ENCODE measurements around the gene TALDO1. TPM values are rescaled to one million over a fixed set of nuclear protein-coding genes. Genes with fewer than 3 reads are reported as not detected.

TALDO1 gene
- total RNA-seq, 4 donors from 2014 or later, result 140 to 175 (median 149) TPM

DNA sequence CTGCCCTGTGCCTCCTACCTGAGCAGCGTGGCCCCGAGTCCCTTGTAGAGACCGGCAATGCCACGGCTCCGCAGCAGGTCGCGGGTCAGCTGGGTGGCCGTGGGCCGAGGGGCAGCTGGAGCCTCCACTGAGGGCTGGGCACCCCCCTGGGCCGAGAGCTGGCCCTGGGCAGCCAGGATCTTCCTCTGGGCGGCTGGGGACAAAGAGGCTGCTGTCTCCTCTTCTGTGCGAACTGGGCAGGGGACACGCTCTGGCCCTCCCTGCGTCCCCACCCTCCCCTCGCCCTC lies 45.2 kb downstream of the TALDO1 start:
- no peak overlapping the region for H3K27ac ChIP-seq
- no peak overlapping the region for H3K4me3 ChIP-seq
- peaks cover 5 to 37% (median 27%) of the 10 kb centered on the region in 4 donors for H3K4me1 ChIP-seq
- H3K36me3 ChIP-seq, result peaks cover 0 to 21% (median 0%) of the 10 kb centered on the region in 3 donors
- no peak for DNase-seq
- TF ChIP-seq, protein P1, sequence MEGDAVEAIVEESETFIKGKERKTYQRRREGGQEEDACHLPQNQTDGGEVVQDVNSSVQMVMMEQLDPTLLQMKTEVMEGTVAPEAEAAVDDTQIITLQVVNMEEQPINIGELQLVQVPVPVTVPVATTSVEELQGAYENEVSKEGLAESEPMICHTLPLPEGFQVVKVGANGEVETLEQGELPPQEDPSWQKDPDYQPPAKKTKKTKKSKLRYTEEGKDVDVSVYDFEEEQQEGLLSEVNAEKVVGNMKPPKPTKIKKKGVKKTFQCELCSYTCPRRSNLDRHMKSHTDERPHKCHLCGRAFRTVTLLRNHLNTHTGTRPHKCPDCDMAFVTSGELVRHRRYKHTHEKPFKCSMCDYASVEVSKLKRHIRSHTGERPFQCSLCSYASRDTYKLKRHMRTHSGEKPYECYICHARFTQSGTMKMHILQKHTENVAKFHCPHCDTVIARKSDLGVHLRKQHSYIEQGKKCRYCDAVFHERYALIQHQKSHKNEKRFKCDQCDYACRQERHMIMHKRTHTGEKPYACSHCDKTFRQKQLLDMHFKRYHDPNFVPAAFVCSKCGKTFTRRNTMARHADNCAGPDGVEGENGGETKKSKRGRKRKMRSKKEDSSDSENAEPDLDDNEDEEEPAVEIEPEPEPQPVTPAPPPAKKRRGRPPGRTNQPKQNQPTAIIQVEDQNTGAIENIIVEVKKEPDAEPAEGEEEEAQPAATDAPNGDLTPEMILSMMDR (IDR thresholded peaks at IDR 0.05), result no peak
- TF ChIP-seq POLR2A (IDR thresholded peaks at IDR 0.05), result no peak
- H3K27me3 ChIP-seq, result peaks cover 0 to 8% of the 10 kb centered on the region in 2 donors
- H3K9me3 ChIP-seq, result no peaks in the 10 kb centered on the region

DNA sequence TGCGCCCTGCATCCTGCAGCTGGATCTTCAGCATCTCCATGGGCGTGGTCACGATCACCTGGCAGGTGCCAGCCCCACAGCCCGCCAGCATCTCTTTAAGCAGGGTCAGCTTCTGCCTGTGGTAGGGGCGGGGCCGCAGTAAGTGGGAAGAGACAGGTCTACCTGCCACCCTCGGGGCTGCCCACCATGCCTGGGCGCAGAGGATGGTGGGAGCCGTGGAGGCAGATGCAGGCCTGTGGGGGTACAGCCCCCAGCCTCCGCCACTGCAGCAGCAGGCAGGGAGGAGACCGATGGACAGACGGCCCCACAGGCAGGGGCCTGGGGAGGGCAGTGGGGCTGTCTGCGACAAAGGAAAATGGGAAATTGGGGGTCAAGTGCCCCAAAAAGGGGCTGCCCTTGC lies 45.6 kb downstream of the TALDO1 start:
- Histone ChIP-seq H3K4me1 (peaks cover 5 to 37% (median 27%) of the 10 kb centered on the region in 4 donors), H3K27me3 (peaks cover 0 to 8% of the 10 kb centered on the region in 2 donors), H3K4me3 (no peak overlapping the region), H3K9me3 (no peaks in the 10 kb centered on the region), H3K27ac (no peak overlapping the region), H3K36me3 (peaks cover 0 to 21% (median 0%) of the 10 kb centered on the region in 3 donors)
- TF ChIP-seq POLR2A (IDR thresholded peaks at IDR 0.05), result no peak
- TF ChIP-seq, protein P1 (IDR thresholded peaks at IDR 0.05), result no peak
- no peak for DNase-seq

DNA sequence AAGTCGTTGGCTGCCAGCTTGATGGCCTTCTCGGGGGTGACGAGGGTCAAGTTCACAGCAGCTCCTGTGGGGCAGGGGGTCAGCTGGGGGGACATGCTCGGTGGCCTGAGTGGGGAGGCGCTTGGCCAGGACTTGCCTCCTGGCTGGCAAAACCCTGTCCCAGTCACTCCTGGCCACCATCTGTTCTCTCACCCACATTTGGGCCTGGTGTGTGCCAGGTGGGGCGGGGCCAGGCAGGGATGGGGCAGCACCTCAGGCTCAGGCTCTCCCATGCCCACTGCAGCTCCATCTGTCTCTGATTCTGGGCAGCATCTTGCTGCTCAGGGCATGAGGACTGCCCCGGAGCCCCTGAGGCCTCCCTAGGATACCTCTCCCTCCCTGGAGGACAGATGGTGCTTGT lies 46.3 kb downstream of the TALDO1 start:
- H3K4me3 ChIP-seq, result no peak overlapping the region
- H3K4me1 ChIP-seq, result peaks cover 5 to 41% (median 31%) of the 10 kb centered on the region in 4 donors
- H3K9me3 ChIP-seq, result no peaks in the 10 kb centered on the region
- no peak for TF ChIP-seq POLR2A (IDR thresholded peaks at IDR 0.05)
- TF ChIP-seq, protein P1 (IDR thresholded peaks at IDR 0.05), result no peak
- H3K27me3 ChIP-seq, result peaks cover 0 to 8% of the 10 kb centered on the region in 2 donors
- no peak for DNase-seq
- peaks cover 0 to 21% (median 0%) of the 10 kb centered on the region in 3 donors for H3K36me3 ChIP-seq
- H3K27ac ChIP-seq, result no peak overlapping the region

DNA sequence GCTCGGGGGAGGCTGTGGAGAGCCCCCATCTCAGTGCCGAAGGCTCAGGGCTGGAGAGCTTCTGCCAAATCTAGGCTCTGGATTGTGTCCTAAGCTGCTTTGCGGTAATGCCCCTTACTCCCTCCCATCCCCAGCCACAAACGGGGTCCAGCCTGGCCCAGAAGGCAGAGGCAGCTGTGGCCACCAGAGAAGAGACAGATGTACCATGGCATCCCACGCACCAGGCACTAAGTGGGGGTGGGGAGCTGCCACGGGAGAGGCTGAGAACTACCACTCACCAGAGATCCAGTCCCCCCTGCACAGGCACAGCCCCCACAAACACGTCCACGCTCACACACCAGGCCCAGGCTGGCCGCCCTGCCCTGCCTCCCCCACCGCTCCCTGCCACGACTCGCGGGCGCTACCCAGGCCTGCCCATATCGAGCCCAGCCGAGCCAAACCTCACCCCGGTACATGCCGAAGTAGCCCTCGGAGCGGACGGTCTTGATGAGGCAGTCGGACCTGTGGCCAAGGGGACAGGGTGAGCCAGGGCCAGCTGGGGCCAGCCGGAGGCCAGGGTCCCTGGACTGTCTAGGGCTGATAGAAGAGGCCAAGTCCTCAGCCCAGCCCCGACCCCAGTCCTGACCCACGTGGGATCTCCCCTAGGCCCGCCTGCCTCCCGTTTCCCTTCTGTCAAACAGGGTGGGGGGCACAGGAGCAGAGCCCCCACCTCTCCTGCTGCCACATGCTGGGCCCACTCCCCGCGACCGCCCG lies 46.9 kb downstream of the TALDO1 start:
- Histone ChIP-seq H3K27ac (no peak overlapping the region), H3K36me3 (peaks cover 0 to 25% (median 0%) of the 10 kb centered on the region in 3 donors), H3K4me1 (peaks cover 5 to 42% (median 31%) of the 10 kb centered on the region in 4 donors), H3K27me3 (peaks cover 0 to 8% of the 10 kb centered on the region in 2 donors), H3K4me3 (no peak overlapping the region), H3K9me3 (no peaks in the 10 kb centered on the region)
- TF ChIP-seq POLR2A (IDR thresholded peaks at IDR 0.05), result no peak
- TF ChIP-seq, protein P1 (IDR thresholded peaks at IDR 0.05), result no peak
- DNase-seq, result no peak

DNA sequence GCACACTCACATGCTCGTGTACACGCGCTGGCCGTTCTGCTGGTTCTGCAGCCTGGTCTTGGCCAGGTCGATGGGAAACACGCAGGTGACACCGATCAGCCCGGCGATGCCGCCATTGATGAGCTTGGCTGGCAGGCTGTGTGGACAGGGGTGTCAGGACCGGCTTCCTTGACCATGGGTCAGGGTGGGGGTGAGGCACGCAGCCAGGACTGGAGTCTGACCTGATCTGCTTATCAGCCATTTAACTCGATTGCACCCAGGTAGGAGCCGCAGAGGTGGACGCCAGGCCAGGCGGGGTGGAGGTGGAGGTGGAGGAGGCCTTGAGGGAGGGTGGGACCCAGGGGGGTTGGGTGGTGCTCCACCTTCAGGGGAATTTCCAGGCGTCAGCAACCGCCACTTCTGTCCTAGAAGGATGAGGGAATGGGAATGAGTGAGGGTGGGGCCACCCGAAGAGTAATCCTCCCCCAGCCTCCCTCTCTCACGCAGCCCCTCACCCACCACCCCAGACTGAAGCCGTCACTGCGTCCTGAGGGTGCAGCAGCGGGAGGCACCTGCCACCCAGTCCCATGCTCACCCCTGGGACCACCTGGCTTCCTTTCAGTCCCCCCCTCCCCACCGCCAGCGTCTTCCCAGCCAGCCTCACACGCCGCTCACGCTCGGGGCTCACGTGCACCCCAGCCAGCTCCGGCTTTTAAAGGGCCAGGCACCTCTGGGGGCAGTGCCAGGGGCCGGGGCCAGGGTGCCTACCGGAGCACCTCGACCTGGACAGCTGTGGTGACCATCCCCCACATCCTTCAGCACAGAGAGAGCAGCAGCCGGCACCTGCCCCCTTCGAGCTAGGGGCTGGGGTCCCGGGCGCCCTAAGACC lies 47.7 kb downstream of the TALDO1 start:
- Histone ChIP-seq H3K9me3 (no peaks in the 10 kb centered on the region), H3K4me3 (peak overlapping the region; percentile 71 to 88 (median 78)), H3K36me3 (peaks cover 0 to 33% (median 0%) of the 10 kb centered on the region in 3 donors), H3K4me1 (peaks cover 5 to 34% (median 28%) of the 10 kb centered on the region in 4 donors), H3K27me3 (no peaks in the 10 kb centered on the region), H3K27ac (peak overlapping the region; percentile 87 to 98 (median 92))
- TF ChIP-seq, protein P1 (IDR thresholded peaks at IDR 0.05), result no peak
- no peak for TF ChIP-seq POLR2A (IDR thresholded peaks at IDR 0.05)
- DNase-seq, result peak in 1 of 3 donors; percentile 65
